SK-N-SH (cell line): ENCODE data around the gene FBXL7. TPM values are rescaled to one million over a fixed set of nuclear protein-coding genes. Genes with fewer than 3 reads are reported as not detected.

Experiments
- CTCF ChIA-PET: fragments of 300-600, 350-600 bp; formaldehyde crosslinking; extraction: SDS; loops from one replicate; lab custom pipeline; 2021; lab: Yijun Ruan, JAX
- POLR2A ChIA-PET: fragments of 350-600 bp; sonication (Branson Sonifier 250); formaldehyde crosslinking; extraction: SDS; loops from one replicate; lab custom pipeline; 2020; ENCODE audit warnings: antibody characterized with exemption, inconsistent platforms; lab: Yijun Ruan, JAX
- DNase-seq: peaks from one replicate; pipeline ENCODE4 v3.0.0; 2012
- H2AFZ ChIP-seq: fragments of 200-600 bp; sonication (generic); 2 replicates; pipeline ENCODE4 v1.8.1; 2016; ENCODE audit warnings: antibody characterized with exemption, mild to moderate bottlenecking, low read depth
- H3F3A ChIP-seq: fragments of 200-600 bp; sonication (generic); replicated peaks from 2 replicates; pipeline ENCODE3; 2016; ENCODE audit warnings: antibody characterized with exemption, mild to moderate bottlenecking; ENCODE audit not compliant: insufficient read depth
- H3K27ac ChIP-seq, 2 experiments: fragments of 200-500 bp in 1 of 2; fragments of 200-600 bp in 1 of 2; sonication (Bioruptor generic) in 1 of 2; sonication (generic), shearing (Covaris generic) in 1 of 2; 2 replicates each; pipeline versions ENCODE4 v1.5.1 to v1.6.1; 2014 to 2016; ENCODE audit warnings: low read depth in 2 of 2, inconsistent platforms in 1 of 2, low read length in 1 of 2, mild to moderate bottlenecking in 1 of 2, mixed read lengths in 1 of 2
- H3K27me3 ChIP-seq: fragments of 200-600 bp; sonication (generic), shearing (Covaris generic); 2 replicates; pipeline ENCODE4 v1.6.1; 2016; ENCODE audit warnings: mixed run types; ENCODE audit not compliant: insufficient read depth
- H3K36me3 ChIP-seq, 2 experiments: fragments of 200-500 bp in 1 of 2; fragments of 200-600 bp in 1 of 2; sonication (Bioruptor generic) in 1 of 2; sonication (generic) in 1 of 2; replicated peaks in 1 of 2; 2 replicates each; pipeline versions ENCODE3 to v1.5.1; 2014 to 2016; ENCODE audit warnings: low read length in 1 of 2, mild to moderate bottlenecking in 1 of 2; ENCODE audit not compliant: insufficient read depth in 2 of 2, control insufficient read depth in 1 of 2
- H3K4me1 ChIP-seq, 2 experiments: fragments of 200-500 bp in 1 of 2; fragments of 200-600 bp in 1 of 2; sonication (Bioruptor generic) in 1 of 2; sonication (generic), shearing (Covaris generic) in 1 of 2; 2 replicates each; pipeline versions ENCODE4 v1.5.1 to v1.6.1; 2014 to 2016; ENCODE audit warnings: low read depth in 1 of 2, low read length in 1 of 2, mixed run types in 1 of 2; ENCODE audit not compliant: insufficient read depth in 2 of 2, control insufficient read depth in 1 of 2
- H3K4me2 ChIP-seq: fragments of 200-600 bp; sonication (generic), shearing (Covaris generic); 2 replicates; pipeline ENCODE4 v1.6.1; 2017; ENCODE audit warnings: mixed run types
- H3K4me3 ChIP-seq, 2 experiments: fragments of 200-500 bp in 1 of 2; fragments of 200-600 bp in 1 of 2; sonication (Bioruptor generic) in 1 of 2; sonication (generic), shearing (Covaris generic) in 1 of 2; 2 replicates each; pipeline versions ENCODE4 v1.5.1 to v1.8.1; 2014 to 2016; ENCODE audit warnings: low read depth in 2 of 2, inconsistent platforms in 1 of 2, low read length in 1 of 2, mild to moderate bottlenecking in 1 of 2, mixed read lengths in 1 of 2, moderate library complexity in 1 of 2
- H3K79me2 ChIP-seq: fragments of 200-600 bp; sonication (generic); 2 replicates; pipeline ENCODE4 v1.8.1; 2017; ENCODE audit warnings: mild to moderate bottlenecking; ENCODE audit not compliant: insufficient read depth
- H3K9ac ChIP-seq: fragments of 200-600 bp; sonication (generic); 2 replicates; pipeline ENCODE4 v1.6.1; 2017; ENCODE audit warnings: mixed run types
- H3K9me2 ChIP-seq: fragments of 200-600 bp; sonication (generic); 2 replicates; pipeline ENCODE4 v1.6.1; 2017; ENCODE audit warnings: mixed run types
- H3K9me3 ChIP-seq: fragments of 200-600 bp; sonication (generic); 2 replicates; pipeline ENCODE4 v1.6.1; 2017; ENCODE audit warnings: mixed run types, mild to moderate bottlenecking, moderate library complexity
- H4K20me1 ChIP-seq: fragments of 200-600 bp; sonication (generic); 2 replicates; pipeline ENCODE4 v1.6.1; 2017; ENCODE audit warnings: mild to moderate bottlenecking, mixed run types; ENCODE audit not compliant: insufficient read depth
- CHD2 ChIP-seq: fragments of 150-350 bp; IDR thresholded peaks from 2 replicates; pipeline ENCODE4 v1.6.1; 2018; ENCODE audit warnings: low read length; ENCODE audit not compliant: partially characterized antibody
- EP300 ChIP-seq, 2 experiments: IDR thresholded peaks; 2 replicates each; pipeline versions ENCODE4 v1.4.0 to v1.6.1; 2012; ENCODE audit warnings: borderline replicate concordance in 1 of 2, low read depth in 1 of 2, low read length in 1 of 2
- FOSL2 ChIP-seq: IDR thresholded peaks from 2 replicates; pipeline ENCODE4 v1.4.0; 2012; ENCODE audit warnings: low read depth, mild to moderate bottlenecking, moderate library complexity, borderline replicate concordance
- FOXJ3 ChIP-seq: sonication (generic); formaldehyde crosslinking; IDR thresholded peaks from 2 replicates; pipeline ENCODE4 v1.5.1; 2020; ENCODE audit warnings: mild to moderate bottlenecking, missing genetic modification reagents
- GABPA ChIP-seq: IDR thresholded peaks from 2 replicates; pipeline ENCODE4 v1.4.0; 2012; ENCODE audit warnings: low read depth, mild to moderate bottlenecking
- GATA2 ChIP-seq: sonication (generic); formaldehyde crosslinking; IDR thresholded peaks from 2 replicates; pipeline ENCODE4 v1.5.0; 2020; ENCODE audit warnings: mild to moderate bottlenecking, missing genetic modification reagents
- MEF2A ChIP-seq: IDR thresholded peaks from 2 replicates; pipeline ENCODE4 v1.4.0; 2012; ENCODE audit warnings: low read depth, borderline replicate concordance
- MXI1 ChIP-seq: IDR thresholded peaks from 2 replicates; pipeline ENCODE4 v1.6.1; 2012; ENCODE audit warnings: mild to moderate bottlenecking, low read depth, low read length, improper control_type of control experiment
- NFIC ChIP-seq: IDR thresholded peaks from 2 replicates; pipeline ENCODE4 v1.4.0; 2012; ENCODE audit warnings: borderline replicate concordance
- NRF1 ChIP-seq: IDR thresholded peaks from 2 replicates; pipeline ENCODE4 v1.6.1; 2012; ENCODE audit warnings: low read depth, mild to moderate bottlenecking, low read length
- RAD21 ChIP-seq: IDR thresholded peaks from 2 replicates; pipeline ENCODE4 v1.6.1; 2012; ENCODE audit warnings: mild to moderate bottlenecking, low read length
- RFX5 ChIP-seq: IDR thresholded peaks from 2 replicates; pipeline ENCODE4 v1.6.1; 2012; ENCODE audit warnings: mild to moderate bottlenecking, improper control_type of control experiment, low read length
- SIN3A ChIP-seq: IDR thresholded peaks from 2 replicates; pipeline ENCODE4 v1.6.1; 2012; ENCODE audit warnings: low read depth, mild to moderate bottlenecking, low read length, moderate library complexity, borderline replicate concordance
- TAF1 ChIP-seq: IDR thresholded peaks from 2 replicates; pipeline ENCODE4 v1.6.1; 2012; ENCODE audit warnings: low read depth, mild to moderate bottlenecking, low read length, moderate library complexity, borderline replicate concordance
- TEAD4 ChIP-seq: IDR thresholded peaks from 2 replicates; pipeline ENCODE4 v1.4.0; 2012; ENCODE audit warnings: mild to moderate bottlenecking, borderline replicate concordance; ENCODE audit not compliant: insufficient read depth
- USF2 ChIP-seq: fragments of 150-350 bp; IDR thresholded peaks from 2 replicates; pipeline ENCODE4 v1.6.1; 2017; ENCODE audit warnings: antibody characterized with exemption, low read length, low read depth, borderline replicate concordance
- ZBTB33 ChIP-seq: IDR thresholded peaks from 2 replicates; pipeline ENCODE4 v1.4.0; 2012; ENCODE audit warnings: low read depth, borderline replicate concordance
- WGBS: methylation state at CpG from one replicate; pipeline ENCODE4 v1.1.6; 2017; ENCODE audit warnings: low lambda C conversion rate; 5-methylcytosine and 5-hydroxymethylcytosine counted together
- polyA plus RNA-seq, 3 experiments: library from polyadenylated mRNA; depleted of rRNA; stranded (reverse); fragments of >200 nt; gene quantifications; 2 replicates each; pipeline ENCODE4 v1.2.3, GENCODE V29; 2012
- TF ChIP-seq, protein P1 (sequence below): fragments of 200-600 bp; sonication (generic); IDR thresholded peaks from 2 replicates; pipeline ENCODE4 v1.6.1; 2017; ENCODE audit warnings: antibody characterized with exemption, mild to moderate bottlenecking, moderate library complexity
- TF ChIP-seq, protein P2 (sequence below): IDR thresholded peaks from 2 replicates; pipeline ENCODE4 v1.6.1; 2012; ENCODE audit warnings: mild to moderate bottlenecking, low read depth, low read length, moderate library complexity

FBXL7 gene
- polyA plus RNA-seq, 1 of the 3 experiments (the other 2 are of a cell fraction), result 7.0 TPM

DNA sequence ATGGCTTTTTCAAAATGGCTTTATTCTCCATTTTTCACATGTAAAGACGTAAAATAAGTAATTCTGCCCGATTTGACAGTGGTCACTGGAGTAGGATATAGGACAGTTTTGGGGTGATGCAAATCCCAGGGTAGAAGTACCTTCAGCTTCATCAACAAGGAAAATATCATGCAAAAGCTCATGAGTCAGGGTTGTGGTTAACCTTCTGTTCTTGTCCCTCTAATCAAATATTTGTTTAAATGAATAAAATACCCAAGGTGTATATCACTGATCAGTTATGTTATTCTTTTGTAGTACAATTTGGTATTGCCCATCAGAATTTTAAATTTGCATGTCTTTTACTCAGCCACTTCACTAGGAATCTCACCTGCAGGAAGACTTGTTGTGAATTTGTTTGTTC, 40.0 kb downstream of the FBXL7 start:
- Histone ChIP-seq H2AFZ (no peak overlapping the region), H3F3A (no peaks in the 10 kb centered on the region), H3K4me1 (peaks cover 3 to 10% of the 10 kb centered on the region in 2 experiments; a peak in 2 of 4 replicates), H3K9me3 (no peaks in the 10 kb centered on the region), H3K4me3 (no peak overlapping the region), H3K9ac (no peak overlapping the region), H3K4me2 (no peak overlapping the region), H3K27ac (no peak overlapping the region), H3K27me3 (no peaks in the 10 kb centered on the region), H3K9me2 (no peaks in the 10 kb centered on the region), H3K36me3 (peaks cover 0 to 2% of the 10 kb centered on the region in 2 experiments), H3K79me2 (peaks cover 35% of the 10 kb centered on the region), H4K20me1 (no peaks in the 10 kb centered on the region)
- no peak for DNase-seq
- TF ChIP-seq ZBTB33, result no peak
- TF ChIP-seq SIN3A, result no peak
- no peak for TF ChIP-seq NRF1
- no peak for TF ChIP-seq NFIC
- TF ChIP-seq USF2, result no peak
- no peak for TF ChIP-seq RFX5
- TF ChIP-seq TEAD4, result no peak
- TF ChIP-seq, protein P1, sequence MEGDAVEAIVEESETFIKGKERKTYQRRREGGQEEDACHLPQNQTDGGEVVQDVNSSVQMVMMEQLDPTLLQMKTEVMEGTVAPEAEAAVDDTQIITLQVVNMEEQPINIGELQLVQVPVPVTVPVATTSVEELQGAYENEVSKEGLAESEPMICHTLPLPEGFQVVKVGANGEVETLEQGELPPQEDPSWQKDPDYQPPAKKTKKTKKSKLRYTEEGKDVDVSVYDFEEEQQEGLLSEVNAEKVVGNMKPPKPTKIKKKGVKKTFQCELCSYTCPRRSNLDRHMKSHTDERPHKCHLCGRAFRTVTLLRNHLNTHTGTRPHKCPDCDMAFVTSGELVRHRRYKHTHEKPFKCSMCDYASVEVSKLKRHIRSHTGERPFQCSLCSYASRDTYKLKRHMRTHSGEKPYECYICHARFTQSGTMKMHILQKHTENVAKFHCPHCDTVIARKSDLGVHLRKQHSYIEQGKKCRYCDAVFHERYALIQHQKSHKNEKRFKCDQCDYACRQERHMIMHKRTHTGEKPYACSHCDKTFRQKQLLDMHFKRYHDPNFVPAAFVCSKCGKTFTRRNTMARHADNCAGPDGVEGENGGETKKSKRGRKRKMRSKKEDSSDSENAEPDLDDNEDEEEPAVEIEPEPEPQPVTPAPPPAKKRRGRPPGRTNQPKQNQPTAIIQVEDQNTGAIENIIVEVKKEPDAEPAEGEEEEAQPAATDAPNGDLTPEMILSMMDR, result no peak
- TF ChIP-seq MEF2A, result no peak
- TF ChIP-seq GATA2 (CRISPR knock-in tag), result no peak
- TF ChIP-seq EP300 (IDR thresholded peaks at IDR 0.05; ENCODE audit: borderline replicate concordance in 1 of 2, low read depth in 1 of 2, low read length in 1 of 2), result no peak
- no peak for TF ChIP-seq TAF1
- TF ChIP-seq CHD2, result no peak
- TF ChIP-seq RAD21, result no peak
- TF ChIP-seq, protein P2, sequence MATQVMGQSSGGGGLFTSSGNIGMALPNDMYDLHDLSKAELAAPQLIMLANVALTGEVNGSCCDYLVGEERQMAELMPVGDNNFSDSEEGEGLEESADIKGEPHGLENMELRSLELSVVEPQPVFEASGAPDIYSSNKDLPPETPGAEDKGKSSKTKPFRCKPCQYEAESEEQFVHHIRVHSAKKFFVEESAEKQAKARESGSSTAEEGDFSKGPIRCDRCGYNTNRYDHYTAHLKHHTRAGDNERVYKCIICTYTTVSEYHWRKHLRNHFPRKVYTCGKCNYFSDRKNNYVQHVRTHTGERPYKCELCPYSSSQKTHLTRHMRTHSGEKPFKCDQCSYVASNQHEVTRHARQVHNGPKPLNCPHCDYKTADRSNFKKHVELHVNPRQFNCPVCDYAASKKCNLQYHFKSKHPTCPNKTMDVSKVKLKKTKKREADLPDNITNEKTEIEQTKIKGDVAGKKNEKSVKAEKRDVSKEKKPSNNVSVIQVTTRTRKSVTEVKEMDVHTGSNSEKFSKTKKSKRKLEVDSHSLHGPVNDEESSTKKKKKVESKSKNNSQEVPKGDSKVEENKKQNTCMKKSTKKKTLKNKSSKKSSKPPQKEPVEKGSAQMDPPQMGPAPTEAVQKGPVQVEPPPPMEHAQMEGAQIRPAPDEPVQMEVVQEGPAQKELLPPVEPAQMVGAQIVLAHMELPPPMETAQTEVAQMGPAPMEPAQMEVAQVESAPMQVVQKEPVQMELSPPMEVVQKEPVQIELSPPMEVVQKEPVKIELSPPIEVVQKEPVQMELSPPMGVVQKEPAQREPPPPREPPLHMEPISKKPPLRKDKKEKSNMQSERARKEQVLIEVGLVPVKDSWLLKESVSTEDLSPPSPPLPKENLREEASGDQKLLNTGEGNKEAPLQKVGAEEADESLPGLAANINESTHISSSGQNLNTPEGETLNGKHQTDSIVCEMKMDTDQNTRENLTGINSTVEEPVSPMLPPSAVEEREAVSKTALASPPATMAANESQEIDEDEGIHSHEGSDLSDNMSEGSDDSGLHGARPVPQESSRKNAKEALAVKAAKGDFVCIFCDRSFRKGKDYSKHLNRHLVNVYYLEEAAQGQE, result no peak
- TF ChIP-seq FOSL2, result no peak
- no peak for TF ChIP-seq GABPA
- no peak for TF ChIP-seq MXI1
- TF ChIP-seq FOXJ3 (CRISPR knock-in tag), result no peak
- 77% methylated on average over 2 of the region's 2 CpGs for WGBS
- CTCF ChIA-PET, result no interaction called here
- POLR2A ChIA-PET, result no interaction called here
